GM23338 (cell line): Measurements from ENCODE around the gene LRRC10B.

Experiments
- CREB1 ChIP-seq: fragments of 250-450 bp; sonication (Bioruptor Pico); IDR thresholded peaks from 2 replicates; pipeline ENCODE4 v1.5.0; 2020; ENCODE audit warnings: low read depth, mild to moderate bottlenecking, moderate library complexity
- EZH2 ChIP-seq: fragments of 200-600 bp; sonication (generic); IDR thresholded peaks from one replicate; pipeline ENCODE4 v1.8.0; 2017; ENCODE audit warnings: antibody characterized with exemption, mild to moderate bottlenecking, low read depth; ENCODE audit not compliant: unreplicated experiment
- POLR2AphosphoS5 ChIP-seq: IDR thresholded peaks from 2 replicates; pipeline ENCODE4 v1.6.1; 2016; ENCODE audit warnings: antibody characterized with exemption, low read depth
- ZNF331 ChIP-seq: fragments of 250-450 bp; sonication (Bioruptor Pico); IDR thresholded peaks from 2 replicates; pipeline ENCODE4 v1.5.0; 2020; ENCODE audit warnings: low read depth, mild to moderate bottlenecking, moderate library complexity
- TF ChIP-seq, protein P1 (sequence below), 2 experiments: fragments of 200-600 bp in 1 of 2; sonication (generic) in 1 of 2; conservative IDR thresholded peaks; 2 replicates each; pipeline versions ENCODE4 v1.5.1 to v1.6.1; 2016 to 2017; ENCODE audit warnings: antibody characterized with exemption in 2 of 2, low read depth in 2 of 2, mild to moderate bottlenecking in 2 of 2, moderate library complexity in 1 of 2
- TF ChIP-seq, protein P2 (sequence below): IDR thresholded peaks from one replicate; pipeline ENCODE4 v1.6.1; 2018; ENCODE audit warnings: antibody characterized with exemption; ENCODE audit not compliant: unreplicated experiment

- TF ChIP-seq, protein P1, sequence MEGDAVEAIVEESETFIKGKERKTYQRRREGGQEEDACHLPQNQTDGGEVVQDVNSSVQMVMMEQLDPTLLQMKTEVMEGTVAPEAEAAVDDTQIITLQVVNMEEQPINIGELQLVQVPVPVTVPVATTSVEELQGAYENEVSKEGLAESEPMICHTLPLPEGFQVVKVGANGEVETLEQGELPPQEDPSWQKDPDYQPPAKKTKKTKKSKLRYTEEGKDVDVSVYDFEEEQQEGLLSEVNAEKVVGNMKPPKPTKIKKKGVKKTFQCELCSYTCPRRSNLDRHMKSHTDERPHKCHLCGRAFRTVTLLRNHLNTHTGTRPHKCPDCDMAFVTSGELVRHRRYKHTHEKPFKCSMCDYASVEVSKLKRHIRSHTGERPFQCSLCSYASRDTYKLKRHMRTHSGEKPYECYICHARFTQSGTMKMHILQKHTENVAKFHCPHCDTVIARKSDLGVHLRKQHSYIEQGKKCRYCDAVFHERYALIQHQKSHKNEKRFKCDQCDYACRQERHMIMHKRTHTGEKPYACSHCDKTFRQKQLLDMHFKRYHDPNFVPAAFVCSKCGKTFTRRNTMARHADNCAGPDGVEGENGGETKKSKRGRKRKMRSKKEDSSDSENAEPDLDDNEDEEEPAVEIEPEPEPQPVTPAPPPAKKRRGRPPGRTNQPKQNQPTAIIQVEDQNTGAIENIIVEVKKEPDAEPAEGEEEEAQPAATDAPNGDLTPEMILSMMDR (conservative IDR thresholded peaks at IDR 0.05; ENCODE audit: low read depth in 2 of 2) = no peak
- TF ChIP-seq EZH2 (no peak), ZNF331 (CRISPR knock-in tag) (no peak), CREB1 (CRISPR knock-in tag) (no peak), POLR2AphosphoS5 (no peak)
- TF ChIP-seq, protein P2, sequence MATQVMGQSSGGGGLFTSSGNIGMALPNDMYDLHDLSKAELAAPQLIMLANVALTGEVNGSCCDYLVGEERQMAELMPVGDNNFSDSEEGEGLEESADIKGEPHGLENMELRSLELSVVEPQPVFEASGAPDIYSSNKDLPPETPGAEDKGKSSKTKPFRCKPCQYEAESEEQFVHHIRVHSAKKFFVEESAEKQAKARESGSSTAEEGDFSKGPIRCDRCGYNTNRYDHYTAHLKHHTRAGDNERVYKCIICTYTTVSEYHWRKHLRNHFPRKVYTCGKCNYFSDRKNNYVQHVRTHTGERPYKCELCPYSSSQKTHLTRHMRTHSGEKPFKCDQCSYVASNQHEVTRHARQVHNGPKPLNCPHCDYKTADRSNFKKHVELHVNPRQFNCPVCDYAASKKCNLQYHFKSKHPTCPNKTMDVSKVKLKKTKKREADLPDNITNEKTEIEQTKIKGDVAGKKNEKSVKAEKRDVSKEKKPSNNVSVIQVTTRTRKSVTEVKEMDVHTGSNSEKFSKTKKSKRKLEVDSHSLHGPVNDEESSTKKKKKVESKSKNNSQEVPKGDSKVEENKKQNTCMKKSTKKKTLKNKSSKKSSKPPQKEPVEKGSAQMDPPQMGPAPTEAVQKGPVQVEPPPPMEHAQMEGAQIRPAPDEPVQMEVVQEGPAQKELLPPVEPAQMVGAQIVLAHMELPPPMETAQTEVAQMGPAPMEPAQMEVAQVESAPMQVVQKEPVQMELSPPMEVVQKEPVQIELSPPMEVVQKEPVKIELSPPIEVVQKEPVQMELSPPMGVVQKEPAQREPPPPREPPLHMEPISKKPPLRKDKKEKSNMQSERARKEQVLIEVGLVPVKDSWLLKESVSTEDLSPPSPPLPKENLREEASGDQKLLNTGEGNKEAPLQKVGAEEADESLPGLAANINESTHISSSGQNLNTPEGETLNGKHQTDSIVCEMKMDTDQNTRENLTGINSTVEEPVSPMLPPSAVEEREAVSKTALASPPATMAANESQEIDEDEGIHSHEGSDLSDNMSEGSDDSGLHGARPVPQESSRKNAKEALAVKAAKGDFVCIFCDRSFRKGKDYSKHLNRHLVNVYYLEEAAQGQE = no peak
These were observed 2.4 kb downstream of the LRRC10B start for GRCh38 chr11:61510974-61511373.
